Keratinocyte (primary cell): ENCODE measurements around the gene SAMD4B. TPM values are rescaled to one million over a fixed set of nuclear protein-coding genes. Genes with fewer than 3 reads are reported as not detected.

Experiments used
- DNase-seq: peaks from one replicate; pipeline ENCODE4 v3.0.0-alpha.2; 2011; ENCODE audit warnings: low read depth, missing footprints, low spot score
- FAIRE-seq: peaks from 2 replicates; lab custom pipeline; 2011; peaks lifted over from hg19 to GRCh38; lab: Jason Lieb, UNC
- H2AFZ ChIP-seq: 2 replicates; pipeline ENCODE4 v1.6.0; 2012; ENCODE audit warnings: low read length, control low read depth, inconsistent platforms; ENCODE audit not compliant: control insufficient read depth
- H3K27ac ChIP-seq: 2 replicates; pipeline ENCODE4 v1.5.1; 2011; ENCODE audit warnings: low read length; ENCODE audit not compliant: control insufficient read depth, insufficient read depth
- H3K27me3 ChIP-seq: 3 replicates; pipeline ENCODE4 v1.6.0; 2011; ENCODE audit warnings: low read length; ENCODE audit not compliant: control insufficient read depth, insufficient read depth; ENCODE audit errors: extremely low read depth
- H3K36me3 ChIP-seq, 2 experiments: 2 replicates in 1 of 2; 3 replicates in 1 of 2; pipeline ENCODE4 v1.5.1; 2011; ENCODE audit warnings: low read length in 2 of 2, mild to moderate bottlenecking in 1 of 2; ENCODE audit not compliant: control insufficient read depth in 2 of 2, insufficient read depth in 2 of 2; ENCODE audit errors: extremely low read depth in 1 of 2
- H3K4me1 ChIP-seq: 3 replicates; pipeline ENCODE4 v1.5.1; 2011; ENCODE audit warnings: low read length; ENCODE audit not compliant: control insufficient read depth, insufficient read depth; ENCODE audit errors: extremely low read depth
- H3K4me2 ChIP-seq: 3 replicates; pipeline ENCODE4 v1.6.0; 2011; ENCODE audit warnings: low read depth, low read length; ENCODE audit not compliant: control insufficient read depth, insufficient read depth; ENCODE audit errors: extremely low read depth
- H3K4me3 ChIP-seq, 3 experiments: fragments of 200-600 bp in 1 of 3; sonication (generic) in 1 of 3; 2 replicates in 2 of 3; 3 replicates in 1 of 3; pipeline ENCODE4 v1.5.1; 2011 to 2016; ENCODE audit warnings: low read length in 3 of 3, mild to moderate bottlenecking in 3 of 3, control low read depth in 2 of 3, inconsistent platforms in 1 of 3, low read depth in 1 of 3, mixed read lengths in 1 of 3, mixed run types in 1 of 3, moderate library complexity in 1 of 3; ENCODE audit not compliant: control insufficient read depth in 2 of 3, insufficient read depth in 2 of 3; ENCODE audit errors: extremely low read depth in 1 of 3
- H3K79me2 ChIP-seq: 2 replicates; pipeline ENCODE4 v1.6.0; 2012; ENCODE audit warnings: low read length; ENCODE audit not compliant: control insufficient read depth, insufficient read depth
- H3K9ac ChIP-seq: 3 replicates; pipeline ENCODE4 v1.6.0; 2011; ENCODE audit warnings: low read length; ENCODE audit not compliant: control insufficient read depth, insufficient read depth; ENCODE audit errors: extremely low read depth
- H3K9me1 ChIP-seq: 3 replicates; pipeline ENCODE4 v1.6.0; 2011; ENCODE audit warnings: low read length; ENCODE audit not compliant: control insufficient read depth, insufficient read depth; ENCODE audit errors: extremely low read depth
- H3K9me3 ChIP-seq: 2 replicates; pipeline ENCODE4 v1.5.1; 2012; ENCODE audit warnings: low read depth, low read length; ENCODE audit not compliant: control insufficient read depth
- H4K20me1 ChIP-seq: 3 replicates; pipeline ENCODE4 v1.6.0; 2011; ENCODE audit warnings: low read length; ENCODE audit not compliant: control insufficient read depth, insufficient read depth; ENCODE audit errors: extremely low read depth
- EZH2 ChIP-seq: IDR thresholded peaks from one replicate; pipeline ENCODE4 v1.6.1; 2012; ENCODE audit warnings: inconsistent platforms, mild to moderate bottlenecking, low read length, moderate library complexity
- dilution Hi-C: fragments of 300-500 bp; cut with MboI; formaldehyde crosslinking; loops from one replicate; pipeline ENCODE4 v1.7.0; 2020; ENCODE audit warnings: low sequenced_read_pairs; ENCODE audit not compliant: extremely low pct_ligation_motif_present
- polyA plus RNA-seq, 5 experiments: library from polyadenylated mRNA; depleted of rRNA in 3 of 5; stranded (reverse) in 3 of 5; stranded (forward) in 1 of 5; unstranded in 1 of 5; fragments of >200 nt; gene quantifications; 1 replicate in 1 of 5; 2 replicates in 3 of 5; 3 replicates in 1 of 5; pipeline versions ENCODE4 v1.2.1 to v1.2.3, GENCODE V29; 2011 to 2012; ENCODE audit warnings: missing spikeins in 2 of 5, low read depth in 1 of 5, low replicate concordance in 1 of 5
- TF ChIP-seq, protein P1 (sequence below), 3 experiments: IDR thresholded peaks in 1 of 3; conservative IDR thresholded peaks in 1 of 3; optimal IDR thresholded peaks in 1 of 3; 2 replicates in 2 of 3; 3 replicates in 1 of 3; pipeline versions ENCODE3 to v1.5.1; 2011; ENCODE audit warnings: low read length in 3 of 3, mild to moderate bottlenecking in 3 of 3, moderate library complexity in 2 of 3, control low read depth in 1 of 3, inconsistent platforms in 1 of 3; ENCODE audit not compliant: insufficient read depth in 2 of 3; ENCODE audit errors: extremely low read depth in 1 of 3

The SAMD4B gene
- polyA plus RNA-seq, 1 donor (not counting 4 experiments of a cell fraction or from before 2014, with no cell fraction given) = 20.9 TPM

DNA sequence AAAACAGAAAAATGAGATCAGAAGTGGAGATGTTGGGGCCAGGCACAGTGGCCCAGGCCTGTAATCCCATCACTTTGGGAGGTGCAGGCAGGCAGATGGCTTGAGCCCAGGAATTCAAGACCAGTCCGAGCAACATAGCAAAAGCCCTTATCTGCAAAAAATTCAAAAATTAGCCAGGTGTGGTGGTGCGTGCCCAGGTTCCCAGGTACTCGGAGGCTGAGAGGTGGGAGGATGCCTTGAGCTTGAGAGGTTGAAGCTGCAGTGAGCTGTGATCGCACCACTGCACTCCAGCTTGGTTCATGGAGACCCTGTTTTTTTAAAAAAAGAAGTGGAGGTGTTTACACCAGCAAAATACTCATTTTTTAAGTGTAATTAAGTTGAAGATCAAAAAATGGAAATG is 57.8 kb downstream of the SAMD4B start:
- Histone ChIP-seq H3K79me2 (no peaks in the 10 kb centered on the region), H3K4me1 (peaks cover 47% of the 10 kb centered on the region), H3K9me3 (no peaks in the 10 kb centered on the region), H3K9me1 (no peaks in the 10 kb centered on the region), H3K36me3 (peaks cover 2 to 6% of the 10 kb centered on the region in 2 experiments), H4K20me1 (no peaks in the 10 kb centered on the region), H3K27me3 (no peaks in the 10 kb centered on the region), H3K4me2 (no peak overlapping the region), H3K4me3 (no peak overlapping the region), H3K9ac (no peak overlapping the region), H3K27ac (peak overlapping the region; percentile 99), H2AFZ (no peak overlapping the region)
- dilution Hi-C loops = no loop called here
- DNase-seq (no peak), FAIRE-seq (no peak)
- TF ChIP-seq, protein P1, sequence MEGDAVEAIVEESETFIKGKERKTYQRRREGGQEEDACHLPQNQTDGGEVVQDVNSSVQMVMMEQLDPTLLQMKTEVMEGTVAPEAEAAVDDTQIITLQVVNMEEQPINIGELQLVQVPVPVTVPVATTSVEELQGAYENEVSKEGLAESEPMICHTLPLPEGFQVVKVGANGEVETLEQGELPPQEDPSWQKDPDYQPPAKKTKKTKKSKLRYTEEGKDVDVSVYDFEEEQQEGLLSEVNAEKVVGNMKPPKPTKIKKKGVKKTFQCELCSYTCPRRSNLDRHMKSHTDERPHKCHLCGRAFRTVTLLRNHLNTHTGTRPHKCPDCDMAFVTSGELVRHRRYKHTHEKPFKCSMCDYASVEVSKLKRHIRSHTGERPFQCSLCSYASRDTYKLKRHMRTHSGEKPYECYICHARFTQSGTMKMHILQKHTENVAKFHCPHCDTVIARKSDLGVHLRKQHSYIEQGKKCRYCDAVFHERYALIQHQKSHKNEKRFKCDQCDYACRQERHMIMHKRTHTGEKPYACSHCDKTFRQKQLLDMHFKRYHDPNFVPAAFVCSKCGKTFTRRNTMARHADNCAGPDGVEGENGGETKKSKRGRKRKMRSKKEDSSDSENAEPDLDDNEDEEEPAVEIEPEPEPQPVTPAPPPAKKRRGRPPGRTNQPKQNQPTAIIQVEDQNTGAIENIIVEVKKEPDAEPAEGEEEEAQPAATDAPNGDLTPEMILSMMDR (optimal IDR thresholded peaks at IDR 0.05 in 1 of 3, IDR thresholded peaks at IDR 0.05 in 1 of 3, conservative IDR thresholded peaks at IDR 0.05 in 1 of 3; ENCODE audit: extremely low read depth in 1 of 3, insufficient read depth in 2 of 3, low read length in 3 of 3) = no peak
- no peak for TF ChIP-seq EZH2

DNA sequence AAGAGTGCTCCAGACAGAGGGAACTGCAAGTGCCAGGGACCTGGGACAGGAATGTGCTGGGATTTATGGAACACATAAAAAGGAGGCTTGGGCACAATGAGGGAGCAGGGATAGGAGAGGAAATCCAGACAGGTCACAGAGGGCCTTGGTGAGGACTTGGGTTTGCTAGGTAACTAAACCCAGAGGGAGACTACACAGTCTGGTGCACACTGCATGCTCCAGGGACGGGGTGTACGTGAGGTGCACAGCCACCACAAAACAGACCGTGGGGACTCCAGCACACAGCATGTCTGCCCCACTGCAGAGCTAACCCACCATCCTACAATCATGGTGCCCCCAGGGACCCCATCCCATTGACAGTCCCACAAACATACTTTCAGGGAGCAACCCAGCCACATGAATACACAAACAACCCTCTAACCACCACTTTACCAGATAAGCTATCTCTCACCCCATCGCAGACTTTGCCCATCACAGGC is 58.9 kb downstream of the SAMD4B start:
- no peak overlapping the region for H3K4me2 ChIP-seq

More for the DNA sequence above, 58.9 kb downstream of the SAMD4B start:
- no peaks in the 10 kb centered on the region for H3K9me1 ChIP-seq
- peak overlapping the region; percentile 98 for H3K27ac ChIP-seq
- TF ChIP-seq, protein P1 (optimal IDR thresholded peaks at IDR 0.05 in 1 of 3, IDR thresholded peaks at IDR 0.05 in 1 of 3, conservative IDR thresholded peaks at IDR 0.05 in 1 of 3; ENCODE audit: extremely low read depth in 1 of 3, insufficient read depth in 2 of 3, low read length in 3 of 3) = no peak
- TF ChIP-seq EZH2 = no peak
- H3K9me3 ChIP-seq = no peaks in the 10 kb centered on the region
- H3K4me3 ChIP-seq = no peak overlapping the region
- no peak overlapping the region for H2AFZ ChIP-seq
- H3K9ac ChIP-seq = peak overlapping the region; percentile 92
- peaks cover 0 to 5% of the 10 kb centered on the region in 2 experiments for H3K36me3 ChIP-seq
- DNase-seq = no peak
- dilution Hi-C loops = no loop called here
- no peak for FAIRE-seq
- peaks cover 48% of the 10 kb centered on the region for H3K4me1 ChIP-seq
- no peaks in the 10 kb centered on the region for H3K79me2 ChIP-seq
- no peaks in the 10 kb centered on the region for H3K27me3 ChIP-seq
- H4K20me1 ChIP-seq = no peaks in the 10 kb centered on the region
